IMR-90 (cell line): ENCODE measurements around the gene BRAT1.

Source experiments
- POLR2A ChIP-seq: IDR thresholded peaks from 2 replicates; pipeline ENCODE4 v1.6.1; 2012; ENCODE audit warnings: mild to moderate bottlenecking, low read depth, low read length
- RFX5 ChIP-seq: IDR thresholded peaks from 2 replicates; pipeline ENCODE4 v1.8.0; 2012; ENCODE audit warnings: low read depth, mild to moderate bottlenecking, low read length, moderate library complexity

GRCh38 chr7:2554661-2555111, 638 bp downstream of the BRAT1 start:
- TF ChIP-seq POLR2A: no peak
- TF ChIP-seq RFX5: no peak
